Body of pancreas (tissue), 4 donors: Measurements from ENCODE around the gene NELL2.

Experiments
- POLR2A ChIP-seq, 3 donors: fragments of 450-650 bp; IDR thresholded peaks; one replicate each; pipeline ENCODE4 v1.6.1; 2016; ENCODE audit warnings: antibody characterized with exemption in 3 of 3, mild to moderate bottlenecking in 2 of 3
- TF ChIP-seq, protein P1 (sequence below), 7 experiments: fragments of 450-650 bp in 4 of 7; fragments of 200-600 bp in 3 of 7; sonication (generic) in 3 of 7; IDR thresholded peaks; one replicate each; pipeline ENCODE4 v1.5.1; 2016 to 2019; ENCODE audit warnings: antibody characterized with exemption in 7 of 7

- TF ChIP-seq, protein P1, sequence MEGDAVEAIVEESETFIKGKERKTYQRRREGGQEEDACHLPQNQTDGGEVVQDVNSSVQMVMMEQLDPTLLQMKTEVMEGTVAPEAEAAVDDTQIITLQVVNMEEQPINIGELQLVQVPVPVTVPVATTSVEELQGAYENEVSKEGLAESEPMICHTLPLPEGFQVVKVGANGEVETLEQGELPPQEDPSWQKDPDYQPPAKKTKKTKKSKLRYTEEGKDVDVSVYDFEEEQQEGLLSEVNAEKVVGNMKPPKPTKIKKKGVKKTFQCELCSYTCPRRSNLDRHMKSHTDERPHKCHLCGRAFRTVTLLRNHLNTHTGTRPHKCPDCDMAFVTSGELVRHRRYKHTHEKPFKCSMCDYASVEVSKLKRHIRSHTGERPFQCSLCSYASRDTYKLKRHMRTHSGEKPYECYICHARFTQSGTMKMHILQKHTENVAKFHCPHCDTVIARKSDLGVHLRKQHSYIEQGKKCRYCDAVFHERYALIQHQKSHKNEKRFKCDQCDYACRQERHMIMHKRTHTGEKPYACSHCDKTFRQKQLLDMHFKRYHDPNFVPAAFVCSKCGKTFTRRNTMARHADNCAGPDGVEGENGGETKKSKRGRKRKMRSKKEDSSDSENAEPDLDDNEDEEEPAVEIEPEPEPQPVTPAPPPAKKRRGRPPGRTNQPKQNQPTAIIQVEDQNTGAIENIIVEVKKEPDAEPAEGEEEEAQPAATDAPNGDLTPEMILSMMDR (IDR thresholded peaks at IDR 0.05): no peak
- TF ChIP-seq POLR2A (IDR thresholded peaks at IDR 0.05): no peak
Measured at GRCh38 chr12:44477331-44477980, 398.7 kb downstream of the NELL2 start.
